ENCODE results near the gene IL6R.

The IL6R gene

GRCh38 chr1:154460695-154461260 lies 55.6 kb downstream of the IL6R start:
- DNase-seq (ENCODE audit: low spot score) (no peak), ATAC-seq (ENCODE audit: low read depth) (no peak)
- H3K36me3 ChIP-seq (ENCODE audit: low read depth), result peaks cover 8% of the 10 kb centered on the region; the same call in 1 of the 2 replicates
- no peak overlapping the region for H3K4me3 ChIP-seq (ENCODE audit: severe bottlenecking)
- H3K27ac ChIP-seq (ENCODE audit: poor library complexity, severe bottlenecking), result no peak overlapping the region
- no peaks in the 10 kb centered on the region for H3K9me3 ChIP-seq (ENCODE audit: severe bottlenecking)
- TF ChIP-seq CTCF (IDR thresholded peaks at IDR 0.05; ENCODE audit: poor library complexity, severe bottlenecking), result no peak
- no peaks in the 10 kb centered on the region for H3K4me1 ChIP-seq (ENCODE audit: insufficient read depth, poor library complexity, severe bottlenecking)
- H3K27me3 ChIP-seq (ENCODE audit: insufficient read depth, poor library complexity, severe bottlenecking), result no peaks in the 10 kb centered on the region

GRCh38 chr1:154463512-154463990 lies 58.4 kb downstream of the IL6R start:
- Histone ChIP-seq H3K27ac (ENCODE audit: poor library complexity, severe bottlenecking) (peak overlapping the region; percentile 23), H3K36me3 (ENCODE audit: low read depth) (peaks cover 4% of the 10 kb centered on the region; the same call in 1 of the 2 replicates), H3K4me3 (ENCODE audit: severe bottlenecking) (no peak overlapping the region), H3K4me1 (ENCODE audit: insufficient read depth, poor library complexity, severe bottlenecking) (no peaks in the 10 kb centered on the region), H3K27me3 (ENCODE audit: insufficient read depth, poor library complexity, severe bottlenecking) (no peaks in the 10 kb centered on the region), H3K9me3 (ENCODE audit: severe bottlenecking) (no peaks in the 10 kb centered on the region)
- ATAC-seq (ENCODE audit: low read depth) (no peak), DNase-seq (ENCODE audit: low spot score) (no peak)
- TF ChIP-seq CTCF (IDR thresholded peaks at IDR 0.05; ENCODE audit: poor library complexity, severe bottlenecking), result no peak

DNA sequence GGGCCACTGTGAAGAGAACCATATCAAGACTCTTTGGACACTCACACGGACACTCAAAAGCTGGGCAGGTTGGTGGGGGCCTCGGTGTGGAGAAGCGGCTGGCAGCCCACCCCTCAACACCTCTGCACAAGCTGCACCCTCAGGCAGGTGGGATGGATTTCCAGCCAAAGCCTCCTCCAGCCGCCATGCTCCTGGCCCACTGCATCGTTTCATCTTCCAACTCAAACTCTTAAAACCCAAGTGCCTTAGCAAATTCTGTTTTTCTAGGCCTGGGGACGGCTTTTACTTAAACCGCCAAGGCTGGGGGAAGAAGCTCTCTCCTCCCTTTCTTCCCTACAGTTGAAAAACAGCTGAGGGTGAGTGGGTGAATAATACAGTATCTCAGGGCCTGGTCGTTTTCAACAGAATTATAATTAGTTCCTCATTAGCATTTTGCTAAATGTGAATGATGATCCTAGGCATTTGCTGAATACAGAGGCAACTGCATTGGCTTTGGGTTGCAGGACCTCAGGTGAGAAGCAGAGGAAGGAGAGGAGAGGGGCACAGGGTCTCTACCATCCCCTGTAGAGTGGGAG lies 60.6 kb downstream of the IL6R start:
- peak; percentile 9 for DNase-seq (ENCODE audit: low spot score)
- Histone ChIP-seq H3K36me3 (ENCODE audit: low read depth) (peaks cover 4% of the 10 kb centered on the region; the same call in 1 of the 2 replicates), H3K27me3 (ENCODE audit: insufficient read depth, poor library complexity, severe bottlenecking) (no peaks in the 10 kb centered on the region), H3K4me1 (ENCODE audit: insufficient read depth, poor library complexity, severe bottlenecking) (no peaks in the 10 kb centered on the region), H3K9me3 (ENCODE audit: severe bottlenecking) (no peaks in the 10 kb centered on the region), H3K27ac (ENCODE audit: poor library complexity, severe bottlenecking) (no peak overlapping the region), H3K4me3 (ENCODE audit: severe bottlenecking) (no peak overlapping the region)
- no peak for TF ChIP-seq CTCF (IDR thresholded peaks at IDR 0.05; ENCODE audit: poor library complexity, severe bottlenecking)
- ATAC-seq (ENCODE audit: low read depth), result no peak

DNA sequence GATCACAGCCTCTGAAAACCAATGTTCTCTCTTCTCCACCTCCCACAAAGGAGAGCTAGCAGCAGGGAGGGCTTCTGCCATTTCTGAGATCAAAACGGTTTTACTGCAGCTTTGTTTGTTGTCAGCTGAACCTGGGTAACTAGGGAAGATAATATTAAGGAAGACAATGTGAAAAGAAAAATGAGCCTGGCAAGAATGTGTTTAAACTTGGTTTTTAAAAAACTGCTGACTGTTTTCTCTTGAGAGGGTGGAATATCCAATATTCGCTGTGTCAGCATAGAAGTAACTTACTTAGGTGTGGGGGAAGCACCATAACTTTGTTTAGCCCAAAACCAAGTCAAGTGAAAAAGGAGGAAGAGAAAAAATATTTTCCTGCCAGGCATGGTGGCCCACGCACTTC lies 61.1 kb downstream of the IL6R start:
- H3K4me3 ChIP-seq (ENCODE audit: severe bottlenecking), result no peak overlapping the region
- H3K27me3 ChIP-seq (ENCODE audit: insufficient read depth, poor library complexity, severe bottlenecking), result no peaks in the 10 kb centered on the region
- H3K4me1 ChIP-seq (ENCODE audit: insufficient read depth, poor library complexity, severe bottlenecking), result no peaks in the 10 kb centered on the region
- peaks cover 4% of the 10 kb centered on the region; the same call in 1 of the 2 replicates for H3K36me3 ChIP-seq (ENCODE audit: low read depth)
- H3K27ac ChIP-seq (ENCODE audit: poor library complexity, severe bottlenecking), result no peak overlapping the region
- no peak for TF ChIP-seq CTCF (IDR thresholded peaks at IDR 0.05; ENCODE audit: poor library complexity, severe bottlenecking)
- ATAC-seq (ENCODE audit: low read depth), result no peak
- no peak for DNase-seq (ENCODE audit: low spot score)
- no peaks in the 10 kb centered on the region for H3K9me3 ChIP-seq (ENCODE audit: severe bottlenecking)

DNA sequence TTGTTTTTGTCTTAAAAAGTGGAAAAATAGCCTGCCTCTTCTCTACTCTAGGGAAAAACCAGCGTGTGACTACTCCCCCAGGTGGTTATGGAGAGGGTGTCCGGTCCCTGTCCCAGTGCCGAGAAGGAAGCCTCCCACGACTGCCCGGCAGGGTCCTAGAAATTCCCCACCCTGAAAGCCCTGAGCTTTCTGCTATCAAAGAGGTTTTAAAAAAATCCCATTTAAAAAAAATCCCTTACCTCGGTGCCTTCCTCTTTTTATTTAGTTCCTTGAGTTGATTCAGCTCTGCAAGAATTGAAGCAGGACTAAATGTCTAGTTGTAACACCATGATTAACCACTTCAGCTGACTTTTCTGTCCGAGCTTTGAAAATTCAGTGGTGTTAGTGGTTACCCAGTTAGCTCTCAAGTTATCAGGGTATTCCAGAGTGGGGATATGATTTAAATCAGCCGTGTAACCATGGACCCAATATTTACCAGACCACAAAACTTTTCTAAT lies 61.8 kb downstream of the IL6R start:
- ATAC-seq (ENCODE audit: low read depth) (no peak), DNase-seq (ENCODE audit: low spot score) (no peak)
- Histone ChIP-seq H3K27me3 (ENCODE audit: insufficient read depth, poor library complexity, severe bottlenecking) (no peaks in the 10 kb centered on the region), H3K4me1 (ENCODE audit: insufficient read depth, poor library complexity, severe bottlenecking) (no peaks in the 10 kb centered on the region), H3K36me3 (ENCODE audit: low read depth) (peaks cover 4% of the 10 kb centered on the region; the same call in 1 of the 2 replicates), H3K4me3 (ENCODE audit: severe bottlenecking) (no peak overlapping the region), H3K9me3 (ENCODE audit: severe bottlenecking) (no peaks in the 10 kb centered on the region), H3K27ac (ENCODE audit: poor library complexity, severe bottlenecking) (no peak overlapping the region)
- TF ChIP-seq CTCF (IDR thresholded peaks at IDR 0.05; ENCODE audit: poor library complexity, severe bottlenecking), result no peak

Data from RWPE2 (cell line).